ENCODE measurements around the gene CYP46A1.

The CYP46A1 gene

DNA sequence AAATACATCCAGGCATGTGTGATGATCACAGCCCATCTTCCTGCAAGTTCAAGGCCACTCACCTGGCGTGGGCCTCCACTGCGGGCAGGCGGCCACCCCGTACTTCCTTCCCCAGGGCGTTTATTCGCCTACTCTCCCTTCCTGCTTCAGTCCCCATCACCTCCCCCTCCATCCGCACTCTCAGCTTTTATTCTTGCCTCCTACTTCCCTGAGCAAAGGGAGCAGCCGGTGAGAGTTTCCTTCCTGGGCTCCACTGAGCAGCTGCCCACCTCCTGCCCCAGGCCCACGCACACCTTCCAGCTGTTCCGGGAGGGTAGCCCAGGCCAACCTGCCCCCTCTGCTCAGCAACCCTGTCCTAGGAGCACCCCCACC lies 4.1 kb downstream of the CYP46A1 start:
- DNase-seq (ENCODE audit: low read depth) = no peak

DNA sequence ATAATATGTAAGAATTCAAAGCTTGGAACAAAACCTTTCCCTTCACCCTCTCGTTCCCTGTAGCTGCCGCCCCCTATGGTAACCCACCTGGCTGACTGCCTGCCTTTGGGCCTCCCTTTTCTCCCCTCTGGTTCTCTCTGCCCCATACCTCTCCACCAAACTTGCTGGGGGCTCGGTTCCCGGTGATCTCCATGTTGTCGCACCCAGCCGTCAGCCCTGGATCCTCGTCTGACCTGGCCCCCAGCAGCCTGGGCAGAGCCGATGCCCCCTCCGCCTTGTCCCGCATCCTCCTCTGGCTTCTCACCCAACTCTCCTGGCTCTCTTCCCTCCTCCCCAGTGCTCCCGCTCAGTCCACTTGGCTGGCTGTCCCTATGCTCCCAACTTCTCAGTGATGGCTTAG lies 4.5 kb downstream of the CYP46A1 start:
- DNase-seq (ENCODE audit: low read depth) = no peak

DNA sequence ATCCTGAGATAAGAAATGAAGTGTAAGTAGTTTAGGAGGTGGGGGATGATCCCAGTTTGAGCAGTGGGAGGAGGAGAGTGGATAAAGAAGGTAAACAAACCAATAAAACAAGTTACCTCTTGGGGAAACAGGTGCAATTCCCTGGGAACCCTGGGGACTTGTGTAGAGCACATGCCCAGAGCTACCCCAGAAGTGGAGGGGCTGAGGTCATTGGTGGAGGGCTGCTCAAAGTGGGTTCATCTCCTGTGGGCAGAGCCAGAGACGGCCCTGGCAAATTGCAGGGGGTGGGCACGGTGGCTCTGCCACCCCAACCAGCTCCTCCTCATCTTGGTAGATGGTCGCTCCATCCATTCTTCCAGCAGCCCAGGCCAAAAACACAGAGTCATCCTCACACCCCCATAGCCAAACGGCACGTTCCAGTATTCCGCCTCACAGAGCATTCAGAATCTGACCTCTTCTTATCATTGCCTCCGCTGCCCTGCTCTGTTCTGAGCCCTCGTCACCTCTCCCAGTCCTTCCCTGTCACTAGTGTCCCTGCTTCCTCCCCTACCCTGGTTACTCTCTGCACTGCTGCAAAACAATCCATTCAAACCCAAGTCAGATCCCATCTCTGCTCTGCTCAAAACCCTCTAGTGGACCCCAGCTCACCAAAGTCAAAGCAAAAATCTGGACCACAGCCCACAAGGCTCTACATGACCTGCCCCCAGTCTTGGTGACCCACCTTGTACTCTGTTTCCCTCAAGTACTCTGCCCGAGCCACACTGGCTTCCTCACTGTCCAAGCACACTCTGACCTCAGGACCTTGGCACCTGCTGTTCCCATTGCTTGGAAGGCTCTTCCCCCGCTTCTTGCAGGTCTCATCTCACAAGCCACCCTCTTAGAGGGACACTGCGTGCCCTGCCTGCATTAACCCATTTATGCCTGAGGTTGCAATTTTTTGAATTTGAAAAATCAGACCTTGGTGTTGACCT lies 5.5 kb downstream of the CYP46A1 start:
- no peak for DNase-seq (ENCODE audit: low read depth)

DNA sequence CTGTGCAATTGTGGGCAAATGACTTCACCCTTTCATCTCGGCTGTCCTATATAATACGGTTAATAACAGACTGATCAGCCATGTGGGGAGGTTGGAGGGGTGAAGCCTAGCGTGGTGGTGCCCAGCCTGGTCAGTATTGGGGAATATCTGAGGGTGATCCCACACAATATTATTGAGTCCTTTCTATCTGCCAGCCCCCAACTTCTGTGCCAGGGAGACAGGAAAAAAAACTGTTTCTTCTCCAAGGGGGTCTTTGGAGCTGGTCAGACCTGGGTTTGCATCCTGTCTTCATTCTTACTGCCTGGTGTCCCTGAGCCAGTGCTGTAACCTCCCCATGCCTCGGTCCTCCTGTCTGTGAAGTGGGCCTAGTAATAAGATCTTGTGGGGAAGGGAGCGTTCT lies 6.5 kb downstream of the CYP46A1 start:
- DNase-seq (ENCODE audit: low read depth) = no peak

DNA sequence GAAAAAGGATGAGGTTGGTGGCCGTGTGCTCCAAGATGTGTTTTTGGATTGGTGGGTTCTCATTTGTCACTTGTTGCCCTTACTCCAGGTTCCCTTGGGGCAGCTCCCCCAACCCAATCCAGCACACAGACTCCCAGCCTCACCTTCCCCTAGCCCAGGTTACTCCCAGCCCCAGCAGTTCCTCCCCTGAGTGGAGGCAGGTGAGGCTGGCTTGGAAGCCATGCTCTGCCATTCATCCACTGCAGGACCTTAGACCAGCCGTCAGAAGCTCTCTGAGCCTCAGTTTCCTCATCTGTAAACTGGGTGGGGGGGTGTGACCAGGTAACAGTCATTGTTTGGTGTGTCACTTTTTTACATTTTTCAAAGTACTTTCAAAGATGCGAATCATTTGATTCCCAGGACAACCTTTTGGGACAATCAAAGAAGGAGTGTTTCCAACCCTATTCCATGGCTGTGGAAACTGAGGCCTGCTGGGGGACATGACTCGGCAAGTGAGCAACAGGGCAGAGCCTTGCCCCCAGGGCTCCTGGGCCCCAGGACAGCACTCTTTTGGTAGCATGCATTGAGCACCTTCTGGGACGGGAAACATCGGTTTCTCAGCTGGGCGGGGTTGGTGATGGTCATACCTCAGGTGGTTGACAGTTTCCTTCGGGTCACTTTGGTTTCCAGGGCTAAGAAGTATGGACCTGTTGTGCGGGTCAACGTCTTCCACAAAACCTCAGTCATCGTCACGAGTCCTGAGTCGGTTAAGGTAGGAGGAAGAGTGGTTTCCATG lies 7.2 kb downstream of the CYP46A1 start:
- DNase-seq (ENCODE audit: low read depth) = no peak

DNA sequence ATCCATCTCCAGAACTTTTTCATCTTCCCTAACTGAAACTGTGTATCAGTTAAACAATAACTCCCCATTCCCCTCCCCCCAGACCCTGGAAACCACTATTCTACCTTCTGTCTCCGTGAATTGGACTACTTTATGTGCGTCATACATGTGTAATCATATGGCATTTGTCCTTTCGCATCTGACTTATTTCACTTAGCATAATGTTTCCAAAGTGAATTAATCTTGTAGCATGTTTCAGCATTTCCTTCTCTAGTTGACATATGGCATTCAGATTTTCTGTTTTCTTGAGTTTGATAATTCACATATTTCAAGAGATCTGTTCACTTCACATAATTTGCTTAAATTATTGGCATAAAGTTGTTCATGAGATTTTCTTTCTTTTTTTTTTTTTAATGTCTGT lies 9.8 kb downstream of the CYP46A1 start:
- no peak for DNase-seq (ENCODE audit: low read depth)

DNA sequence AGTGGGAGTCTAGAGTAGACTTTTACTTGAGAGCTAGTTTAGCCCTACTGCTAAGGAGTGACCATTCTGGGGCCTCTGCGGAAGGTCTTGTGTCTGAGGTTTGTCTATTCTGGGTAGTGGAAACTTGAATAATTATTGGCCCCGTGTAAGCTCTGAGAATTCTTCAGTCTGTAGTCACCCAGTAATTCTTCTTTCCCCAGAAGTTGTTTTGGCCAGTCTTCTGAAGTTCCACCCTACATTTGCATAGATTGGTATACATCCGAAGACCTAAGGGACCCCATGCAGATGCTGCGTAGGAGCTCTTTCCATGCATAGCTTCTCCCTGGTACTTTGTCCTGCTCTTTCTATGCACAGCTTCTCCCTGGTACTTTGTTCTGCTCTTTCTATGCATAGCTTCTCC lies 12.8 kb downstream of the CYP46A1 start:
- DNase-seq (ENCODE audit: low read depth) = no peak

DNA sequence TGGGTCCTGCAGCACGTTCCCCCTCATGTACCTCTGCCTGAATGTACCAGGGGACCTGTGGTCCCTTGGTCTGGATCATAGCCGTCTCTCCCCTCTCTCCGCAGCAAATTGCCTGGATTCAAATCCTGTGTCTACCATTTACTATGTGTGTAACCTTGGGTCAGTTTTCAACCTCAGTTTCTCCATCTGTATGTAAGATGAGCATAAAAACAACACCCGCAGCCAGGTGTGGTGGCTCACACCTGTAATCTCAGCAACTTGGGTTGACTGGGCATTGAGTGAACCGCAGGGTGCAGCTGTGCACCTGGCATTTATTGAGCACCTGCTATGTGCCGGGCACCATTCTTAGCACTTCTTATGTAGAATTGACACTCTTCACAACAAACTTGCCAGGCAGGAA lies 14.1 kb downstream of the CYP46A1 start:
- no peak for DNase-seq (ENCODE audit: low read depth)

DNA sequence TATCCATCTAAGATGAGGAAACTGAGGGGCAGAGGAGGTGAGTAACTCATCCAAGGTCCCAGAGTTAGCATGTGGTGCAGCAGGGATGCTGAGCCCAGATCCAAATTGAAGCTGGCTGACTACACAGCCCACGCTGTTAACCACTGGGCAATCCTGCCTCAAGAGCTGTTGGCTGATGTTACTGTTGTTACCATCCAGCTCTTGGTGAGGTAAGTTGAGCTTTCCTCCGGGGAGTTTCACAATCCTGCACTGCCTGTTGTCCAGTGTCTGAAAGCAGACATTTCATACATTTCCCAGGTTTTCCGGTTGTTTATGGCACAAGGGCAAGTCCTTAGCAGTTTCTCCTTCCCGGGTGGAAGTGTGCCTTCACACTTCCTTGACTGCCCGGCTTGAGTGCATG lies 14.5 kb downstream of the CYP46A1 start:
- DNase-seq (ENCODE audit: low read depth) = no peak

DNA sequence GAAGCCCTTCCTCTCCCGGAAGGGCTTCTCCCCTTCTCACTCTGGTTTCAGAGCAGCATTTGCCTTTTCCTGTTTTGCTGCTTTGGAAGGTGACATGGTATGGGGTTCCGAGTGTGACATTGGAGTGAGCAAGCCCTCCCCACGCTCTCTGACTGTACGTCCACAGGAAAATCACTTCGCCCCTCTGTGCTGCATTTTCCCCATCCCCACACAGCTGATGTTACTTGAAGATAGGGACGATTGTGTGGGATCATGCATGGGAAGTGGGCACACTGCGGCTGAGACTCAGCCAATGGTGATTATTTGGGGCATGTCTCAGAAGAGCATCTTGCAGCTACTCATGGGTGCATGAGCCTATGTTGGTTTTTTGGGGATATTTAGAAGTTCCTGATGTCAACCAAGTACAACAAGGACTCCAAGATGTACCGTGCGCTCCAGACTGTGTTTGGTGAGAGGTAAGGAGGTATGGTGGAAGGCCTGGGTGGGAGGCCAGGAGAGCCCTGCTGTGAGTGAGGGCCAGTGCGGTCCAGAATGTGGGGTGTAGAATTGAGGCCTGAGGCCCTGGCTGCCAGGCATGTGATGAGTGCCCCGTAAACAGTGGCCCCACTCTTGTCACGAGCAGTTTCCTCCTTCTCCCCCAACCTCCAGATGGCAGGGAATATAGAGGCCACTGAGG lies 15.1 kb downstream of the CYP46A1 start:
- no peak for DNase-seq (ENCODE audit: low read depth)

DNA sequence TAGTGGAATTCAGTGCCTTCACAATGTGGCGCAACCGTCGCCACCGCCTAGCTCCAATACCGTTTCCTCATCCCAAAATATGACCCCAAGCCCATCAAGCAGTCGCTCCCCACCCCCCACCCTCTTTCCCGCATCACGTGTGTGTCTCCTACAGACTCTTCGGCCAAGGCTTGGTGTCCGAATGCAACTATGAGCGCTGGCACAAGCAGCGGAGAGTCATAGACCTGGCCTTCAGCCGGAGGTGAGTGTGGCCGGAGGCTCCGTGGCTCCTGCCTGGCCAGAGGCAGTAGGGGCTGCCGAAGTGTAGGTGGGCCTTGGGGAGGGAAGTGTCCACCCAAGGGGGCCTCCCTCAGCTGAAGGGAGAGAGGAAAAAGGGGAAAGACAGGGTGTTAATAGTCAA lies 15.8 kb downstream of the CYP46A1 start:
- no peak for DNase-seq (ENCODE audit: low read depth)

DNA sequence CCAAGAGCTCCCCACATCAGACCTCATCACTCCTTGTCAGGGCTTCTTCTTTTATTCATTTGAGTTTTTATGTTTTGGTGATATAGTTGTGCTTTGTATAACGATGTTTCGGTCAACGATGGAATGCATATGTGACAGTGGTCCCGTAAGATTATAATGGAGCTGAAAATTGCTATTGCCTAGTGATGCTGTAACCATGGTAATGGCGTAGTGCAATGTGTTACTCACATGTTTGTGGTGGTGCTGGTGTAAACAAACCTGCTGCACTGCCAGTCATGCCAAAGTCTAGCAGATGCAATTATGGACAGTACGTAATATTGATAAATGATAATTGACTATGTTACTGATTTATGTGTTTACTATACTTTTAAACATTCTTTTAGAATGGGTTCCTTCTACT lies 16.3 kb downstream of the CYP46A1 start:
- no peak for DNase-seq (ENCODE audit: low read depth)

DNA sequence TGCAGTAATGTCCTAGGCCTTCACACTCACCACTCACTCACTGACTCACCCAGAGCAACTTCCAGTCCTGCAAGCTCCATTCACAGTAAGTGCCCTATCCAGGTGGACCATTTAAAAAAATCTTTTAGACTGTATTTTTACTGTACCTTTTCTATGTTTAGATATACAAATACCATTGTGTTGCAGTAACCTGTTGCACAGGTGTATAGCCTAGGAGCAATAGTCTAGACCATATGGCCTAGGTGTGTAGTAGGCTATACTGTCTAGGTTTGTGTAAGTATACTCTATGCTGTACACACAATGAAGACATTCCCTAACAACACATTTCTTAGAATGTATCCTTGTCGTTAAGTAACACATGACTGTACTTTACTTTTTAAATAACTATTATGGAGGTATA lies 17.2 kb downstream of the CYP46A1 start:
- DNase-seq (ENCODE audit: low read depth) = no peak

DNA sequence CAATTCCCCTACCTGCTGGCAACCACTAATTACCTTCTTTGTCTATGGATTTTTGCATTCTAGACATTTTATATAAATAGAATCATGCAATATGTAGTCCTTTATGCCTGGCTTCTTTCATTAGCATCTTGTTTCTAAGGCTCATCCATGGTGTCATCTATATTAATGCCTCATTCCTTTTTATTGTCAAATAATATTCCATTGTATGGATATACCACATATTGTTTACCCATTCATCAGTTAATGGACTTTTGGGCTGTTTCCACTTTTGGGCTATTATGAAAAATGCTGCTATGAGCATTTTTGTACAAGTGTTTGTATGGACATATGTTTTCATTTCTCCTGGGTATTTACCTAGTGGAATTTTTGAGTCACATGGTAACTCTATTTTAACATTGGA lies 18.0 kb downstream of the CYP46A1 start:
- DNase-seq (ENCODE audit: low read depth) = no peak

DNA sequence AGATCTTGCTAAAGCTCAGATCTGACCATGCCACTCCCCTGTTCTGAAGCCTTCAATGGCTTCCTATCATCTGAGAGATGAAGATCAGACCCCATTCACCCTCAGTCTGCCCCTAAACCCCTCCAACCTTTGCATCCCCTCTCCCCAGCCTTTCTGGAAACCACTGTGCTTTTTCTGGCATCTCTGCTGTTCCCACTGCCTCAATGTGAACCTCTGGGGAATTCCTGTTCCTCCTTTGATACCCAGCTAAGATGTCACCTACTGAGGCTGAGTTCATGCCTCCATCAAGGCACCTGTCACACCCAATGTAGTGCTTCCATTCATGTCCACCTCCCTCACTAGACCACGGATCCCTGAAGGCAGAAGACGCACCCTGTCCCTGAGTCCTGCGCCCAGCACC lies 19.3 kb downstream of the CYP46A1 start:
- DNase-seq (ENCODE audit: low read depth) = no peak

DNA sequence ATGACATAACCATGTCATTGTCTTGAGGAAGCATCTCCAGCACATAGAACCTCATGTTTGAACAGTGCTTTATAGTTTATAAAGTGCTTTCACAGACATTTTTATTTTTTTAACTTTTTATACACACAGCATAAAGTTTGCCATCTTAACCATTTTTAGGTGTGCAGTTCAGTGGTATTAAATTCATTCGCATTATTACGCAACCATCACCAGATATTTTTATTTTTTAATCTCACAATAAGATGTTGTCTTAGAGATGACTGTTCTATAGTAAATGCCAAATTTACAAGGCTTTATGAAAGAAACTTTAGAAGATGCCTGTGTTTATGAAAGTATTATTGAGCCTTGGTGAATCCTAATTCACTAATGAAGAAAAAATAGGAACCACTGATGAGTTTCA lies 19.9 kb downstream of the CYP46A1 start:
- DNase-seq (ENCODE audit: low read depth) = no peak

DNA sequence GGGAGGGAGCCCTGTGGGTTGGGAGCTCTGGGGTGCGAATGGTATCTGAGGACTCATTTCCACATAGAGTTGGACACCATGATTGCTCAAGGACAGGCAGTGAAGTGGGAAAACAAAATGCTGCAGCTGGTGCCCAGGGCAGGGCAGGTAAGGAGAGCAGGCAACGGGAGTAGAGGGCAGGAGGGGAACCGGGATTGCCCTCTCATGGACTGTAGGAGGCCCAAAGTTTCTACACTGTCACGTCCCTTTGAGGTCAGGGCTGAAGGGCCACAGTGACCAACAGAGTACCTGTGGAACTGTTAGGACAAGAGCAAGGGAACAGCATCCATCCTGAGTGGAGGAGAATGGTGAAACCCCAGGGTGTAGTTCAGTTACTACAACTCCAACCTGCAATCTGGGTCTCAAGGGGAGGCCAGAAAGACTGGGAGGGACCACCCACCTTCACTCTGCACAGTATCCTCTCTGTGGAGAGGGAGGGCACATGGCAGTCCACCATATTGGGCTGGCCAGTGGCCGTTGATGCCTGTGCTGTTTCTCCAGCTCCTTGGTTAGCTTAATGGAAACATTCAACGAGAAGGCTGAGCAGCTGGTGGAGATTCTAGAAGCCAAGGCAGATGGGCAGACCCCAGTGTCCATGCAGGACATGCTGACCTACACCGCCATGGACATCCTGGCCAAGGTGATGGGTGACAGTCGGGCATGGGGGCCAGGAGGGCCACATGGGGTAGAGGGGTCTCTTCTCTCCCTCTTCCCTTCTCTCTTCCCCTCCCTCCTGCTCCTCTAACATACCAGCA lies 22.2 kb downstream of the CYP46A1 start:
- no peak for DNase-seq (ENCODE audit: low read depth)

DNA sequence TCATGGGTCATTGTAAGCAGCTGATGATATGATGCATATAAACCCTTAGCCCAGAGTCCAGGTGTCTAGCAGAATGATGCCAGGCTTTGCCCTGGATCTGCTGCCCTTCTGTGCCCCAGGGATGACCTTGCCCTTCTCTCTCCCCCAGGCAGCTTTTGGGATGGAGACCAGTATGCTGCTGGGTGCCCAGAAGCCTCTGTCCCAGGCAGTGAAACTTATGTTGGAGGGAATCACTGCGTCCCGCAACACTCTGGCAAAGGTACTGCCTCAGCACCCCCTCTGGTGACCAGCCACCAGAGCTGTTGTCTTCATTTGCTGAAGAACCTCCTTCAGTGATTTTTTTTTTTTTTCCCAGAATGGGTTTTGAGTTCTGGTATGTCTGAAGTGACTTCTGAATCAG lies 23.3 kb downstream of the CYP46A1 start:
- no peak for DNase-seq (ENCODE audit: low read depth)

DNA sequence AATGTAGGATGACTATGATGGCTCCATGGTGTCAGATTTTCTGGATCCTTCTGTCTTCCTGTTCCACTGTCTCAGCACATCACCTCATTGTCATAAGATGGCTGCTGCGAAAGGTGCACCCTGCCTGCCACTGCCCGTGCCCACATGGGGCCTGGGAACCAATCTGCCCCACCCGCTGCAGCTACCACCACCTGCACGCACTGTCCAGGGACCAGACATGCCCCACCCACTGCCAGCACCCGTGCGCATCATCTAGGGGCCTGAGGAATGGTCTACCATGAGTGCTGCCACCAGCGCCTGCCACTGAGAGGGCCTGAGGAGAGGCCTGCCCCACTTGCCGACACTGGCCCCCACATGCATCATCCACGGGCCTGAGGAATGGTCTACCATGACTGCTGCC lies 23.8 kb downstream of the CYP46A1 start:
- DNase-seq (ENCODE audit: low read depth) = no peak

DNA sequence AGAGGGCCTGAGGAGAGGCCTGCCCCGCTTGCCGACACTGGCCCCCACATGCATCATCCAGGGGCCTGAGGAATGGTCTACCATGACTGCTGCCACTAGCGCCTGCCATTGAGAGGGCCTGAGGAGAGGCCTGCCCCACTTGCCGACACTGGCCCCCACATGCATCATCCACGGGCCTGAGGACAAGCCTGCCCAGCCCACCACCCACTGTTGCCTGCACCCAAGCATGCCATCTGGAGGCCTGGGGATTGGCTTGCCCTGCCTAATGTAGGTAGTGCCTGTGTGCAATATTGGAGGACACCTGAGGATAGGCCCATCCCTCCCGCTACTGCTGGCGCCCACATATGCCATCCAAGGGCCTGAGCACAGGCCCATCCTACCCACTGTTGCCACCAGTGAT lies 24.4 kb downstream of the CYP46A1 start:
- no peak for DNase-seq (ENCODE audit: low read depth)

DNA sequence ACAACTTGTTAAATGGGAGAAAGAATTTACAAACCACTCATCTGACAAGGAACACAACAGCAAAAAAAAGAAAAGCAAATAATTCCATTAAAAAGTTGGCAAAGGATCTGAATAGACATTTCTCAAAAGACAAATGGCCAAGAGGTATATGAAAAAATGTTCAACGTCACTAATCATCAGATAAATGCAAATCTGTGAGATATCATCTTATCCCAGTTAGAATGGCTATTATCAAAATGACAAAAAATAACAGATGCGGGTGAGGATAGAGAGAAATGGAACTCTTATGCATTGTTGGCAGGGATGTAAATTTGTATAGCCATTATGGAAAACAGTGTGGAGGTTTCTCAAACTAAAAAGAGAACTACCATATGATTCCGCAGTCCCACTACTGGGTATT lies 29.9 kb downstream of the CYP46A1 start:
- no peak for DNase-seq (ENCODE audit: low read depth)
